Smooth muscle cell (in vitro differentiated cells): ENCODE results near the gene MGAT5B. TPM values are rescaled to one million over a fixed set of nuclear protein-coding genes. Genes with fewer than 3 reads are reported as not detected.

Source experiments
- DNase-seq: peaks from one replicate; lab custom pipeline; 2025; ENCODE audit not compliant: unreplicated experiment; lab: John Stamatoyannopoulos, UW
- H2AFZ ChIP-seq: fragments of 200-600 bp; sonication (generic); 2 replicates; pipeline ENCODE4 v1.6.0; 2016; ENCODE audit warnings: antibody characterized with exemption, low read depth, mild to moderate bottlenecking
- H3F3A ChIP-seq: fragments of 200-600 bp; sonication (generic); 2 replicates; pipeline ENCODE4 v1.6.0; 2017; ENCODE audit warnings: antibody characterized with exemption, low read depth
- H3K27ac ChIP-seq: fragments of 200-600 bp; sonication (generic); 2 replicates; pipeline ENCODE4 v1.5.1; 2016; ENCODE audit warnings: low read depth, mild to moderate bottlenecking
- H3K27me3 ChIP-seq: fragments of 200-600 bp; sonication (generic); 2 replicates; pipeline ENCODE4 v1.6.1; 2016; ENCODE audit warnings: low read depth, mild to moderate bottlenecking
- H3K36me3 ChIP-seq: fragments of 200-600 bp; sonication (generic); 2 replicates; pipeline ENCODE4 v1.5.1; 2016; ENCODE audit warnings: low read depth
- H3K4me1 ChIP-seq: fragments of 200-600 bp; sonication (generic); 2 replicates; pipeline ENCODE4 v1.5.1; 2016; ENCODE audit warnings: low read depth
- H3K4me2 ChIP-seq: fragments of 200-600 bp; sonication (generic); 2 replicates; pipeline ENCODE4 v1.6.0; 2016; ENCODE audit warnings: mild to moderate bottlenecking
- H3K4me3 ChIP-seq: fragments of 200-600 bp; sonication (generic); 2 replicates; pipeline ENCODE4 v1.5.1; 2016; ENCODE audit warnings: mild to moderate bottlenecking
- H3K79me2 ChIP-seq: fragments of 200-600 bp; sonication (generic); 2 replicates; pipeline ENCODE4 v1.6.0; 2016; ENCODE audit warnings: low read depth, mild to moderate bottlenecking
- H3K9ac ChIP-seq: fragments of 200-600 bp; sonication (generic); 2 replicates; pipeline ENCODE4 v1.6.0; 2016; ENCODE audit warnings: low read depth
- H3K9me3 ChIP-seq: fragments of 200-600 bp; sonication (generic); replicated peaks from 2 replicates; pipeline ENCODE4 v1.5.1; 2016; ENCODE audit warnings: low read depth
- H4K20me1 ChIP-seq: fragments of 200-600 bp; sonication (generic); 2 replicates; pipeline ENCODE4 v1.6.0; 2016; ENCODE audit warnings: low read depth
- CTCF ChIP-seq: fragments of 200-600 bp; sonication (generic); IDR thresholded peaks from 2 replicates; pipeline ENCODE4 v1.5.1; 2017; ENCODE audit warnings: borderline replicate concordance, mild to moderate bottlenecking, antibody characterized with exemption; ENCODE audit not compliant: insufficient read depth, poor library complexity, severe bottlenecking
- WGBS: methylation state at CpG from one replicate; pipeline ENCODE4 v1.1.7; 2016; ENCODE audit warnings: low lambda C conversion rate; 5-methylcytosine and 5-hydroxymethylcytosine counted together
- polyA plus RNA-seq: library from polyadenylated mRNA; unstranded; fragments of >200 nt; fragmentation: Nextera tagmentation; extraction: Ambion mirVana; gene quantifications from 2 replicates; pipeline ENCODE4 v1.2.1, GENCODE V29; 2016
- total RNA-seq: library from RNA; depleted of rRNA; stranded (reverse); fragments of >200 nt; gene quantifications from 2 replicates; pipeline ENCODE4 v1.2.3, GENCODE V29; 2014

MGAT5B gene
- total and polyA plus RNA-seq, 2 experiments from 2014 or later: 0.78 to 7.6 TPM

GRCh38 chr17:76902476-76902875, 34.3 kb downstream of the MGAT5B start:
- no peaks in the 10 kb centered on the region for H3K27me3 ChIP-seq
- no peak overlapping the region for H3K9ac ChIP-seq
- no peak for TF ChIP-seq CTCF
- H3K27ac ChIP-seq: no peak overlapping the region
- no peak for DNase-seq
- 96% methylated on average over 14 of the region's 14 CpGs for WGBS
- H4K20me1 ChIP-seq: no peaks in the 10 kb centered on the region
- no peaks in the 10 kb centered on the region for H3K79me2 ChIP-seq
- no peaks in the 10 kb centered on the region for H3K4me1 ChIP-seq
- no peak overlapping the region for H3K4me3 ChIP-seq
- H3K4me2 ChIP-seq: no peak overlapping the region
- H3F3A ChIP-seq: no peaks in the 10 kb centered on the region
- H3K36me3 ChIP-seq: no peaks in the 10 kb centered on the region
- H2AFZ ChIP-seq: no peak overlapping the region
- no peaks in the 10 kb centered on the region for H3K9me3 ChIP-seq

DNA sequence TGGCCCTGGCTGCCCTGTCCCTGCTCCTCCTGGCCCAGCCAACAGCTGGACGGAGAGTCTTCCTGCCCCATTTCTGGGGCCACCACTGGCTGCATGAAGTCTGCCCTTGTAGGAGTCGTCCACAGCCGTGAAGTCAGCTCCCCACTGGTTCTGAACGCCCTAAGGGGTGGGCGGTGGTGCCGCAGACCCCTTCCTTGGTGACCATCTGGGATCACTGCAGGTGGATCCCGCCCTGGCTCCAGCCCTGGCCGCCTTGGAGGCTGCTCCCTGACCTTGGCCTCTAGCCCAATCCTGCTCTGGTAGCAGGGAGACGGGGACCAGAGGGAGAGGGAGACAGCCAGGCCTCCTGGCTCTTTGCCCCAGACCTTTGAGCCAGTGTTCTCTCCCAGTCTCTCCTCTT, 35.4 kb downstream of the MGAT5B start:
- Histone ChIP-seq H3K36me3 (no peaks in the 10 kb centered on the region), H3K9ac (no peak overlapping the region), H3K4me2 (no peak overlapping the region), H3K27ac (no peak overlapping the region), H3K27me3 (no peaks in the 10 kb centered on the region), H3K4me1 (no peaks in the 10 kb centered on the region), H4K20me1 (no peaks in the 10 kb centered on the region), H2AFZ (no peak overlapping the region), H3K79me2 (no peaks in the 10 kb centered on the region), H3K4me3 (no peak overlapping the region), H3K9me3 (no peaks in the 10 kb centered on the region), H3F3A (no peaks in the 10 kb centered on the region)
- TF ChIP-seq CTCF: no peak
- WGBS: 89% methylated on average over 9 of the region's 9 CpGs
- DNase-seq: no peak

GRCh38 chr17:76904116-76904515, 35.9 kb downstream of the MGAT5B start:
- 96% methylated on average over 13 of the region's 13 CpGs for WGBS
- DNase-seq: no peak
- no peaks in the 10 kb centered on the region for H3K79me2 ChIP-seq
- H3K4me2 ChIP-seq: no peak overlapping the region
- no peak overlapping the region for H3K27ac ChIP-seq
- no peak overlapping the region for H2AFZ ChIP-seq
- H3K36me3 ChIP-seq: no peaks in the 10 kb centered on the region
- TF ChIP-seq CTCF: no peak
- no peaks in the 10 kb centered on the region for H3K4me1 ChIP-seq
- no peaks in the 10 kb centered on the region for H4K20me1 ChIP-seq
- no peak overlapping the region for H3K4me3 ChIP-seq
- no peak overlapping the region for H3K9ac ChIP-seq
- no peaks in the 10 kb centered on the region for H3F3A ChIP-seq
- H3K27me3 ChIP-seq: no peaks in the 10 kb centered on the region
- no peaks in the 10 kb centered on the region for H3K9me3 ChIP-seq

GRCh38 chr17:76905036-76905435, 36.8 kb downstream of the MGAT5B start:
- Histone ChIP-seq H3K9me3 (no peaks in the 10 kb centered on the region), H3K79me2 (no peaks in the 10 kb centered on the region), H3K9ac (no peak overlapping the region), H3K4me1 (no peaks in the 10 kb centered on the region), H3F3A (no peaks in the 10 kb centered on the region), H3K27me3 (no peaks in the 10 kb centered on the region), H4K20me1 (no peaks in the 10 kb centered on the region), H3K4me3 (no peak overlapping the region), H2AFZ (no peak overlapping the region), H3K27ac (no peak overlapping the region), H3K36me3 (no peaks in the 10 kb centered on the region), H3K4me2 (no peak overlapping the region)
- no peak for TF ChIP-seq CTCF
- 92% methylated on average over 8 of the region's 8 CpGs for WGBS
- no peak for DNase-seq
